Ramos (cell line): ENCODE measurements around the gene ATP1A4.
"Not testable (repeated sequence)": the region's sequence is repeated elsewhere in the genome, so short reads cannot be mapped to it uniquely, and the experiment has no call there.

Experiments used
- in situ Hi-C: fragments of 300-500 bp; cut with MboI; formaldehyde crosslinking; loops from one replicate; pipeline ENCODE4 v1.14.3; 2022; ENCODE audit warnings: low sequenced_read_pairs; ENCODE audit not compliant: unreplicated experiment

Gene ATP1A4

DNA sequence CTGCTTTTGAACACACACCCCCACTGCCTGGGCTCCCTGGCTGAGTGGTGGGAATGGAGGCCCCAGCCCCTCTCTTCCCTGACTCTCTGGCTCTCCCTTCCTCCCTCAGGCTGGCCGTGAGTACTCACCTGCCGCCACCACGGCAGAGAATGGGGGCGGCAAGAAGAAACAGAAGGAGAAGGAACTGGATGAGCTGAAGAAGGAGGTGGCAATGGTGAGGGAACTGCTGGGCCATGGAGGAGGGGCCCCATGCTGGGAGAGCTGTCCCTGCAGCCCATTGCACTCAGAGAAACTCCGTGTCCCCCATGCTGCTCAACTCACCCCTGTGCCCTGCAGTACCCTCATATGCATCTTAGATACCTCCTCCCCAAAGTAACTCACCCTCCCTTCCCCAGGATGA lies 30.6 kb upstream of the ATP1A4 start:
- in situ Hi-C loops, result loop anchor here (25.0 kb wide), 1 partner anchor 492 kb away; no protein-coding TSS in a partner anchor

DNA sequence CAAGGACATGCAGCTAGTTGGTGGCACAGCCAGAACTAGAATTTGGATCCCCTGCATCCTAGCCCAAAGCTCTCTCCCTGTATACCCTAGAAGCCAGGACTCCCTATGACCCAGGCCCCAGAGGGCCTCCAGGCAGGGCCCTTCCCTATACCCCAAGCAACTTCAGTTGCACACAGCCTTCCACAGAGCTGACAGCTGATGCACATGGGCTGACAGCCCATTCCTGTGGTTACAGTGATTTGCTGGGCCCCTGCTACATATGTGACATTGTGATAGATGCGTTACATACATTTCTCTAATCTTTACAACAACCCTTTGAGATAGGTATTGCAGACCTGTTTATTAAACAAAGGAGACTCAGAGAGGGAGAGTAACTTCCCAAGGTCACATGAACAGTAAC lies 30.0 kb upstream of the ATP1A4 start:
- in situ Hi-C loops, result loop anchor here (25.0 kb wide), 1 partner anchor 491 kb away; no protein-coding TSS in a partner anchor

DNA sequence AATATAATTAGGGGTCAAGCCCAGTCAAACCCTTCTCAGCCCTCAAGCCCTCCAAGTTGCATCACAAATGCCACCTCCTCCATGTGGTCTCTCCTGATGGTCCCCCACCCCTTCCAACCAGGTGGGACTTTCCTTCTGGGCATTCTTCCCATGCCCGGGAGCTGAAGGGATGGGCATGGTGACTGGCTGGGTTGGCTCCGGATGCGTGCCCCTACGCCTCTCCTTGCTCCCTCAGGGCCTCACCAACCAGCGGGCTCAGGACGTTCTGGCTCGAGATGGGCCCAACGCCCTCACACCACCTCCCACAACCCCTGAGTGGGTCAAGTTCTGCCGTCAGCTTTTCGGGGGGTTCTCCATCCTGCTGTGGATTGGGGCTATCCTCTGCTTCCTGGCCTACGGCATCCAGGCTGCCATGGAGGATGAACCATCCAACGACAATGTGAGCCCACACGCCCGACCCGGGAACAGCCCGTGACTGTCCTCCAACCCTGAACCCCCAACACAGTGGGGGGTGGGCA lies 28.4 kb upstream of the ATP1A4 start:
- in situ Hi-C loops, result loop anchor here (25.0 kb wide), 1 partner anchor 489 kb away; no protein-coding TSS in a partner anchor

DNA sequence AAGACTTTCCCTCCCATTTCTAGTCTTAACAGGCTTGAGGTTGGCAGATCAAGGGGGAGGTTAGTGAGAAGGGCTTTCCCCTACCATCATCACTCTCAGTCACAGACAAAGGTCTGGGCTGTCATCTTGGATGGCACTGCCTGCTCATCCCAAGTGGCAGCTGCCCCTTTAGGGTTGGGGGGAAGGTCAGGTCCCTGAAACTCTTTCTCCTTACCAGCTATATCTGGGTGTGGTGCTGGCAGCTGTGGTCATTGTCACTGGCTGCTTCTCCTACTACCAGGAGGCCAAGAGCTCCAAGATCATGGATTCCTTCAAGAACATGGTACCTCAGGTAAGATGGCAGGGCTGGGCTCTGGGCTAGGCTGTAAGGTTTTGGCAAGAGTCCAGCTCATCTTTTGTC lies 27.7 kb upstream of the ATP1A4 start:
- in situ Hi-C loops, result loop anchor here (25.0 kb wide), 1 partner anchor 489 kb away; no protein-coding TSS in a partner anchor

DNA sequence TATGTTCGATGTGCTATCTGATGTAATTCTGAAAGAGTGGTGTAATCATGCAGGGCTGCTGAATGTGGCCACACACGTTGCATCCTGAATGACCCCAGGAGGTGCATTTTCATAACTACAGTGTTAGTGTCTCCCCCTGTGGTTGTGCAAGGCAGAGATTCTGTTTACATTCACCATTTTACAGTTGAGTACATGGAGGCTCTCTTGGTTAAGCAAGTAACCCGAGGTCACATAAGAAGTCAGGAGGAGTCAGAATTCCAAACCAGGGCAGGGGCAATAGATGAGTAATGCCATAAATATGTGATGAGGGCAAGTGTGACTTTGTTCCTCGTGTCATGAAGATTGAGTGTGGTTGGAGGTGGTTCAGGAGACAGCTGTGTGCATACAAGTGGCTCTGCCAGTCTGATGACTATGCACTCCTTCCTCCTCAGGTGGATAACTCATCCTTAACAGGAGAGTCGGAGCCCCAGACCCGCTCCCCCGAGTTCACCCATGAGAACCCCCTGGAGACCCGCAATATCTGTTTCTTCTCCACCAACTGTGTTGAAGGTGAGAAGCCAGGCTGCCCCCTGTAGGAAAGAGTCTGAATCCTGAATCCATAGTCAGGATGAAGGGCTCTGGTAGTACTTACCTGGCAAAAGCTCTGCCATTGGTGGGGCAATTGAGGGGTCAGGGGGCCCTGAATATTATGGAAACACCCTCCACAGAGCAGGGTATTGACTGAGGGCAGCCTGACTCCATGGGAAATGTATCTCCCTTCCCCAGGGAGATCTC lies 26.5 kb upstream of the ATP1A4 start:
- in situ Hi-C loops, result loop anchor here (25.0 kb wide), 1 partner anchor 487 kb away; no protein-coding TSS in a partner anchor

DNA sequence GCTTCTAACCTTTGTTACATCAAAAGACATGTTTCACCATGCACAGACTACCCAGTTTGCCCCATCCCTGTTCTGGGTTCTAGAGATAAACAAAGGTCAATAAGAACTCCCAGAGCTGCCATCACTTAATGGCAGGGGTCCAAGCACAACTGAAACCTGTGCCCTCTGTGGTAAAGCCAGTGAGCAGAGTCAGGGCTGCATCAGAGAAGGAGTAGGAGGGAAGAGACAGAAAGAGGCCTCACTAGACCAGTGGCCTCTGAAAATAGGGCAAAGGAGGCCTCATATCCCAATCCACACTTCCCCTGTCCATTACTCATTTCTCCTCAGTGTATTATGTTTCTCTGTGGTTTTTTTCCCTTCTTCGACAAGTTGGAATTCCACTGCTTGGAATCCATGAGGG lies 25.7 kb upstream of the ATP1A4 start:
- in situ Hi-C loops, result no loop called here

DNA sequence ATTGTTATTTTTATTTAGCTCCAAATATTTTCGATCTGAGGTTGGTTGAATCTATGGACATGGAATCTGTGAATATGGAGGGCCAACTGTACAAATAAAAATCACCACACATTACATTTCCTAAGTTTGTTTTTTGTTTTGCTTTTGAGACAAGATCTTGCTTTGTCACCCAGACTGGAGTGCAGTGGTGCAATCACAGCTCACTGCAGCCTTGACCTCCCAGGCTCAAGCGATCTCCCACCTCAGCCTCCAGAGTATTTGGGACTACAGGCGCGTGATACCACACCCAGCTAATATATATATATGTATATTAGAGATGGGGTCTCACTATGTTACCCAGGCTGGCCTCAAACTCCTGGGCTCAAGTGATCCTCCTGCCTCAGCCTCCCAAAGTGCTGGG lies 25.1 kb upstream of the ATP1A4 start:
- in situ Hi-C loops, result not testable (repeated sequence)

DNA sequence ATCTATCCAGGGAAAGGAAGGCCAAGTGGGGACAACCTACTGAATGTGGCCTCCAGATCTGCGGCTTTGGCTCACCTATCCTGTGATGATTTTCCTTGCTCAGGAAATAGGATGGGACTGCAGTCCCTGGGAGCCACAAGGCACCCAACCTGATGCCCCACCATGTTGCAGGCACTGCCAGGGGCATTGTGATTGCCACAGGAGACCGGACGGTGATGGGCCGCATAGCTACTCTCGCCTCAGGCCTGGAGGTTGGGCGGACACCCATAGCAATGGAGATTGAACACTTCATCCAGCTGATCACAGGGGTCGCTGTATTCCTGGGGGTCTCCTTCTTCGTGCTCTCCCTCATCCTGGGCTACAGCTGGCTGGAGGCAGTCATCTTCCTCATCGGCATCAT lies 24.0 kb upstream of the ATP1A4 start:
- in situ Hi-C loops, result no loop called here

DNA sequence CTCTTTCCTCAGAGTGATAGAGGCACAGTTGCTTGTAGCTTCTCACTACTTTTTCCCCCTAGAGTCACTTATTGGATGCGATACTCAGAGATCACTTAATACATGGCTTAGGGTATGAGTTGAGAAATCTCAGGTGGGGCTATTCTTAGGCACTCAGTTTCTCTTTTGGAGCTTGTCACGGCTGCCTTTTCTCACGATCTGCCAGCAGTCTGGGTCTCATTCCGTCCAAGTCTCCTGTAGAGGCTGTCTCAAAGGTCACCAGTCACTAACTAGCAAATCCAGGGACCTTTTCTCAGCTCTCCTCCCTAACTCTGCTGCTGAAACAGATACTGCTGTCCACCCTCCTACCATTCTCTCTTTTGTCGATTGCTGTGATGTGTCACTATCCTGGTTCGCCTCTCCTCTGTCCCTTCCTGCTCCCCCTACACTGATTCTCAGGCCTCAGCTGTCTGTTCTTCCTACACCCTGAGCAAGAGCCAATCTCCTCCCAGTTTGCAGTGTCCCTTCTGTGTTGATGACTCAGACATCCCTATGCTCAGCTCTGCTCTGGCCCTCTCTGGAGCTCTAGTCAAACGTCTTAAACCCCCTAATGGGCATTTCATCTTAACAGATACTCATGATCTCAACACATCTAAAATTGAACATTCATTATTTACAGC lies 23.4 kb upstream of the ATP1A4 start:
- in situ Hi-C loops, result no loop called here

DNA sequence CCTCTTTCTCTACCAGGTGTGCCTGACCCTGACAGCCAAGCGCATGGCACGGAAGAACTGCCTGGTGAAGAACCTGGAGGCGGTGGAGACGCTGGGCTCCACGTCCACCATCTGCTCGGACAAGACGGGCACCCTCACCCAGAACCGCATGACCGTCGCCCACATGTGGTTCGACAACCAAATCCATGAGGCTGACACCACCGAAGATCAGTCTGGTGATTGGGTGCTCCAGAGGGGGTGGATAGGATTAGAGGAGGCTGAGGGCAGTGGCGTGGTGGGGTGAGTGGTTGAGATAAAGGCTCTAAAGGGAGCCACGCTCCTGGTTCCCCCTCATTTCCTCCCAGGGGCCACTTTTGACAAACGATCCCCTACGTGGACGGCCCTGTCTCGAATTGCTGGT lies 22.8 kb upstream of the ATP1A4 start:
- in situ Hi-C loops, result no loop called here

DNA sequence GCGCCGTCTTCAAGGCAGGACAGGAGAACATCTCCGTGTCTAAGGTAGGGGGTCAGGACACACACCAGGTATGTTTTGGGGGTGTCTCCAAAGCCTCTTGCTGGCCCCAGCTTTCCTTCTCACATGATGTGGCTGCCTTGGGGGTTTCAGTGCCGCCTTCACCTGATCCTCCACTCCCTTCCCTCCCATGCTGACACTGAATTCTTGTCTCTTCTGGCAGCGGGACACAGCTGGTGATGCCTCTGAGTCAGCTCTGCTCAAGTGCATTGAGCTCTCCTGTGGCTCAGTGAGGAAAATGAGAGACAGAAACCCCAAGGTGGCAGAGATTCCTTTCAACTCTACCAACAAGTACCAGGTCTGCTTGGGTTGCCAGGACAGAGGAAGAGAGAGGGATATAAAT lies 22.4 kb upstream of the ATP1A4 start:
- in situ Hi-C loops, result no loop called here

DNA sequence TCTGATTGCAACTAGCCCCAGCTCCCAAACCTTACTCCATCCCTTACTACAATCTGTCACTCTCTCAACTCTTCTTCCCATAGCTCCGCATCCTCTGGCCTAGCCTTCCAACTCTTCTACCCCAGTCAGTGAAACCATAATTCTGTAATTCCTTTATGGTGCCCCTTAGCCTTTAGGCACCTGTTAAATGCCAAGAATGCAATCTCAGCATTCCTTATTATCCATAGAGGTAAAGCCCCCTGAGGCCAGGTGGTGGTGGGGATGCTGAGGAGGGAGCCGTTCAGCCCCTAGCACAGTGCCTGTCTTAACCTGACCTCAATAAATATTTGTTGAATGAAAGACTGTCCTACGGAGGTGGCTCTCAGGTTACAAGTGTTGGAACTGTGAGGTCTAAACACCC lies 21.8 kb upstream of the ATP1A4 start:
- in situ Hi-C loops, result no loop called here

DNA sequence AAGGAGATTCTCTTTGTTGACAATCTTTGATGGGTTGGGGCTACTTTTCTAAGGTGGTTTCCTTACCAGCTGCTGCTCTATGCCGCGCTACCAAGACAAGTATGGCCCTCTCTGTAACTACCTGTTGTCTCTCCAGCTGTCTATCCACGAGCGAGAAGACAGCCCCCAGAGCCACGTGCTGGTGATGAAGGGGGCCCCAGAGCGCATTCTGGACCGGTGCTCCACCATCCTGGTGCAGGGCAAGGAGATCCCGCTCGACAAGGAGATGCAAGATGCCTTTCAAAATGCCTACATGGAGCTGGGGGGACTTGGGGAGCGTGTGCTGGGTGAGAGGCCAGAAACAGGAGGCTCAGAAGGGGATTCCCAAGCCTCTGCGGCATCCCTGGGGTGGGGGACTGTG lies 21.4 kb upstream of the ATP1A4 start:
- in situ Hi-C loops, result no loop called here

DNA sequence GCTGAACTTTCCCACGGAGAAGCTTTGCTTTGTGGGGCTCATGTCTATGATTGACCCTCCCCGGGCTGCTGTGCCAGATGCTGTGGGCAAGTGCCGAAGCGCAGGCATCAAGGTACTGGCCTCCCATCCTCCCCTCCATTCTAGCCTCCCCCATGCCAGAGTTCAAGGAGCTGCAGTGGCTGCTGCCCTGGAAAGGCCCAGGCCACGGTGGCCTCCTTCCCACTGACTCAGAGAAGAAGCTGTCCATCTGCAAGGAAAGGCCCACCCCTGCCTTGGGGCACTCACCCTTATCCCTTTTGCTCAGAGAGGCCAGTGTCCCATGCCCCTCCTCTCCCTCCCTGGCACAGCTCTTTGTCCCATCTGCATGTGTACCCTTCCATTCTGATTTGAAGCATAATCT lies 20.9 kb upstream of the ATP1A4 start:
- in situ Hi-C loops, result no loop called here

DNA sequence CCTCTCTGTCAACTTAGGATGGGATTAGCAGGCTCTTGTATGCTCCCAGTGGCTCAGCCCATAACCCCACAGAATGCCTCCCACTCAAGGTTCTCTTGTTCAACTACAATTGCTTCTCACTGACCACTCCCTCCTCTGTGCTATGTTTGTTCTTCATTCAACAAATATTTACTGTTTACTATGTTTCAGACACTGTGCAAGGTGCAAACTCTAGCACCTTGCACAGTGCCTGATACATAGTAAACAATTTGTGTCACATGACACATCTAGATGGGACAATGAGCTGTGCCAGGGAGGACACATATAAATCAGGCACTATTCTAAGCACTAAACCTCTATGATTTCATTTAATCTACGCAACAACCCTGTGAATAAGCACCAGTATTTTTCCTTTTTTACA lies 20.5 kb upstream of the ATP1A4 start:
- in situ Hi-C loops, result no loop called here

DNA sequence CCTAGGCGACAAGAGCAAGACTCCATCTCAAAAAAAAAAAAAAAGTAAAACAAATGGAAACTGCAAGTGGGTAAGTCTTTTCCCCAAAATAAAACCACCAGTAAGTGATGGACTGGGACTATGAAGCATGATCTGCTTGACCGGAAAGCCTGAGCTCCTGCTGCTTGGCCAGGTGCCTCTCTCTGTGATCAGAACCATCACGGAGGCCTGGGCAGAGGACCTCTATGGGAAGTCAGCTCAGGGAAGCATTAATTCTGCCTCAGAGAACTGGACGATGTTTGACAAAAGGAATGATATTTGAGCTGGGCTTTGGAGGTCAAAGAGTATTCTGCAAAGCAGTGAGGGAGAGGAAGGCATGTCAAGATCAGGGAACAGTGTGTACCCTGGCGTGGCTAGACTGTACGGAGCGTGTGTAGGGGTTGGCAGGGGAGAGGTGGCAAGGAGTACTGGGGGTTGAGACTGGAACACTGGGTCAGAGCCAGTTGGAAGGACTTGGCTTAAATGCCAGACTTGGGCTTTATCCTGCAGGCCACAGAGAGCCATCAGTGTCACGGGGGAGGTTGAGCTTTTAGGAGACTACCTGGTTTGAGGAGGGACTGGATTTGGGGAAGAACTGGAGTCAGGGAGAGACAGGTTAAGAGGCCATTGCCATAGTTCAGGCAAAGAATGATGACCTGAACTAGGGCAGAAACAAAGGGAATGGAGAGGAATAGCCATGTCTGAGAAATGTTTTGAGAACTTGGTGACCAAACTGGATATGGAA lies 19.4 kb upstream of the ATP1A4 start:
- in situ Hi-C loops, result no loop called here

DNA sequence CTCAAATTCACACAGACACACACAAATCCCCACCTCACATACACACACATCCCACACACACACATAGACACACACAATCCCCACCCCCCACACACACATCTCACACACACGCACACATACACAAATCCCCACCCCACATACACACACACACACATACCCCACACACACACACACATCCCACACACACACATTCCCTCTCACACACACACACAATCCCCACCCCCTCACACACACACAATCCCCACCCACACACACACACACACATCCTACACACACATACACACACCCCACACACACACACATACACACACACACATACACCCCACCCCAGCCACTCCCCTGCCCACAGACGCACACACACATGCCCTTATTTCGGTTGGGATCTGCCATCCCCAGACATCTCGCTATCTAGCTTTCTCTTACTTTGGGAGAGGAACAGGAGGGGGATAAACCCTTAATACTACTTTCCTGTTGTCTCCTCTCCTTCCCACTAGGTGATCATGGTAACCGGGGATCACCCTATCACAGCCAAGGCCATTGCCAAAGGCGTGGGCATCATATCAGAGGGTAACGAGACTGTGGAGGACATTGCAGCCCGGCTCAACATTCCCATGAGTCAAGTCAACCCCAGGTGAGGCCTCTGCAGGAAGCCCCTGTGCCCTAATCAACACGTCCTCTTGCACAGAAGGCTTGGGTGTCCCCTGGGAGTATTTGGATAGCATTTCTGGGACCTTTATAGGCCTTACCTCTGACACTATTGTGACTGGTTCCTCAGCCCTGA lies 17.2 kb upstream of the ATP1A4 start:
- in situ Hi-C loops, result no loop called here

DNA sequence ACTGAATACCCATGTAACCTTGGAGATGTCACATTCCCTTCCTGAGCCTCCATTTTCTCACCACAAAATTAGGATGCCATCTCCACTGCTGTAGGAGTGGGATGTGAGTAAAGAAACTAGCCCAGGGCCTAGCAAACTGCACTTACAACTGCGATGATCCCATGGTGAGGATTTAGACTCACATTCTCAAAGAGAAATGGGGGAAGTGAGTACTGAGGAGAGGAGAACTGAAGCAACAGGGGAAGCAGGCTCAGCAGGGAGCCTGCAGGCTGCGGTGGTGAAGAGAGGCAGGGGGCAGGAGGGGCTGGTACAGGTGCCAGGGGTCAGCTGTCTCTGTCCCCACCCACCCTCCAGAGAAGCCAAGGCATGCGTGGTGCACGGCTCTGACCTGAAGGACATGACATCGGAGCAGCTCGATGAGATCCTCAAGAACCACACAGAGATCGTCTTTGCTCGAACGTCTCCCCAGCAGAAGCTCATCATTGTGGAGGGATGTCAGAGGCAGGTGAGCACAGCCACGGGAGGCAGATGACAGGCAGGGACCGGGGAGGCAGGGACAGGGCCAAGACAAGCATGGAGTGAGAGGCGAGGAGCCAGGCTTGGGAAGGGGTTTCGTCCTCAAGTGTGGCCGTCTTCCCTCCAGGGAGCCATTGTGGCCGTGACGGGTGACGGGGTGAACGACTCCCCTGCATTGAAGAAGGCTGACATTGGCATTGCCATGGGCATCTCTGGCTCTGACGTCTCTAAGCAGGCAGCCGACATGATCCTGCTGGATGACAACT lies 16.4 kb upstream of the ATP1A4 start:
- in situ Hi-C loops, result no loop called here
